Activated effector memory CD4-positive, alpha-beta T cell treated with anti-CD3 and anti-CD28 coated beads, Interleukin-2, amount 50 U/mL, for 16 hours (primary cell): ENCODE results near the gene SPAG4.

Experiments used
- DNase-seq: peaks from one replicate; pipeline ENCODE4 v3.0.0-alpha.2; 2020

The SPAG4 gene

GRCh38 chr20:35625584-35626385, 10.2 kb downstream of the SPAG4 start:
- no peak for DNase-seq

GRCh38 chr20:35626386-35627001, 10.9 kb downstream of the SPAG4 start:
- DNase-seq, result no peak

GRCh38 chr20:35627121-35627520, 11.5 kb downstream of the SPAG4 start:
- no peak for DNase-seq

GRCh38 chr20:35629427-35630145, 14.0 kb downstream of the SPAG4 start:
- no peak for DNase-seq

GRCh38 chr20:35630636-35631035, 15.0 kb downstream of the SPAG4 start:
- DNase-seq, result no peak

GRCh38 chr20:35632539-35633115, 17.0 kb downstream of the SPAG4 start:
- DNase-seq, result no peak

GRCh38 chr20:35635652-35636051, 20.0 kb downstream of the SPAG4 start:
- DNase-seq, result no peak

GRCh38 chr20:35636095-35636494, 20.5 kb downstream of the SPAG4 start:
- DNase-seq, result no peak

GRCh38 chr20:35637276-35637675, 21.6 kb downstream of the SPAG4 start:
- no peak for DNase-seq

- no peak for DNase-seq
Measured at GRCh38 chr20:35638751-35639150, 23.1 kb downstream of the SPAG4 start.

GRCh38 chr20:35640724-35641123, 25.1 kb downstream of the SPAG4 start:
- DNase-seq, result no peak

GRCh38 chr20:35641743-35642142, 26.1 kb downstream of the SPAG4 start:
- DNase-seq, result no peak

GRCh38 chr20:35643045-35643444, 27.4 kb downstream of the SPAG4 start:
- DNase-seq, result no peak

GRCh38 chr20:35644806-35645205, 29.2 kb downstream of the SPAG4 start:
- no peak for DNase-seq

- DNase-seq, result no peak
Measured at GRCh38 chr20:35648836-35649235, 33.2 kb downstream of the SPAG4 start.

GRCh38 chr20:35650632-35651031, 35.0 kb downstream of the SPAG4 start:
- no peak for DNase-seq

- no peak for DNase-seq
Measured at GRCh38 chr20:35651958-35652357, 36.3 kb downstream of the SPAG4 start.

GRCh38 chr20:35652641-35653429, 37.2 kb downstream of the SPAG4 start:
- DNase-seq, result no peak

- no peak for DNase-seq
Measured at GRCh38 chr20:35653430-35653734, 37.8 kb downstream of the SPAG4 start.

- DNase-seq, result no peak
Measured at GRCh38 chr20:35653893-35654292, 38.3 kb downstream of the SPAG4 start.

GRCh38 chr20:35654415-35654814, 38.8 kb downstream of the SPAG4 start:
- no peak for DNase-seq

GRCh38 chr20:35657271-35657670, 41.6 kb downstream of the SPAG4 start:
- no peak for DNase-seq
